T-cell (primary cell): ENCODE results near the gene PHKB. TPM values are rescaled to one million over a fixed set of nuclear protein-coding genes. Genes with fewer than 3 reads are reported as not detected.

Experiments
- ATAC-seq, 4 experiments: fragments of 200-7000 bp in 3 of 4; fragments of 150-1000 bp in 1 of 4; cut with Tn5 transposase; replicated peaks in 1 of 4; 1 replicate in 3 of 4; 2 replicates in 1 of 4; pipeline ENCODE4 v1.10.0; 2021; ENCODE audit warnings: moderate library complexity in 3 of 4, mild to moderate bottlenecking in 2 of 4, moderate number of reproducible peaks in 1 of 4
- CTCF ChIA-PET, 2 donors: fragments of 300-600 bp; sonication (Branson Sonifier 250); formaldehyde crosslinking; loops; one replicate each; lab custom pipeline; 2022; ENCODE audit warnings: antibody characterized with exemption in 2 of 2; lab: Charles Lee
- POLR2A ChIA-PET, 2 donors: fragments of 300-600 bp; sonication (Branson Sonifier 250); formaldehyde crosslinking; loops; one replicate each; lab custom pipeline; 2022; ENCODE audit warnings: antibody characterized with exemption in 2 of 2; lab: Charles Lee
- DNase-seq, 35 experiments: peaks; one replicate each; pipeline versions ENCODE4 v3.0.0 to v3.0.0-alpha.2; 2013 to 2023
- H3K27ac ChIP-seq: one replicate; pipeline ENCODE4 v1.5.1; 2013; ENCODE audit warnings: low read length
- H3K27me3 ChIP-seq, 2 experiments: replicated peaks in 1 of 2; 1 replicate in 1 of 2; 2 replicates in 1 of 2; pipeline versions ENCODE4 v1.6.1 to v1.7.0; 2013; ENCODE audit warnings: low read length in 1 of 2, mixed read lengths in 1 of 2; ENCODE audit not compliant: control insufficient read depth in 2 of 2, insufficient read depth in 2 of 2; ENCODE audit errors: extremely low read depth in 1 of 2
- H3K36me3 ChIP-seq, 2 donors: 1 replicate in 1 of 2; 2 replicates in 1 of 2; pipeline versions ENCODE4 v1.6.1 to v1.7.0; 2013; ENCODE audit warnings: low read length in 1 of 2; ENCODE audit not compliant: control insufficient read depth in 2 of 2, insufficient read depth in 1 of 2; ENCODE audit errors: extremely low read depth in 1 of 2
- H3K4me1 ChIP-seq, 2 experiments: 1 replicate in 1 of 2; 2 replicates in 1 of 2; pipeline versions ENCODE4 v1.6.1 to v1.7.0; 2013; ENCODE audit warnings: low read length in 2 of 2, mixed read lengths in 1 of 2; ENCODE audit not compliant: insufficient read depth in 2 of 2, control insufficient read depth in 1 of 2; ENCODE audit errors: extremely low read depth in 1 of 2
- H3K4me3 ChIP-seq, 2 donors: 1 replicate in 1 of 2; 2 replicates in 1 of 2; pipeline versions ENCODE4 v1.5.1 to v1.7.0; 2013; ENCODE audit warnings: mild to moderate bottlenecking in 2 of 2, low read length in 1 of 2, moderate library complexity in 1 of 2; ENCODE audit not compliant: control insufficient read depth in 1 of 2; ENCODE audit errors: extremely low read depth in 1 of 2
- H3K9me3 ChIP-seq: 2 replicates; pipeline ENCODE4 v1.7.0; 2013
- H3K27ac Mint-ChIP-seq, 2 donors: one replicate each; pipeline ENCODE4 v1.8.0; 2020 to 2021; ENCODE audit warnings: mild to moderate bottlenecking in 2 of 2, mixed read lengths in 2 of 2
- H3K27me3 Mint-ChIP-seq, 2 donors: one replicate each; pipeline ENCODE4 v1.8.0; 2021 to 2022; ENCODE audit warnings: mixed read lengths in 2 of 2
- H3K36me3 Mint-ChIP-seq: one replicate; pipeline ENCODE4 v1.8.0; 2021; ENCODE audit warnings: mixed read lengths
- H3K4me1 Mint-ChIP-seq, 3 donors: one replicate each; pipeline ENCODE4 v1.8.0; 2020 to 2022; ENCODE audit warnings: mixed read lengths in 3 of 3, mild to moderate bottlenecking in 1 of 3
- H3K4me3 Mint-ChIP-seq, 3 donors: one replicate each; pipeline ENCODE4 v1.8.0; 2020 to 2022; ENCODE audit warnings: mild to moderate bottlenecking in 3 of 3, mixed read lengths in 3 of 3, moderate library complexity in 3 of 3
- H3K9me3 Mint-ChIP-seq, 3 donors: one replicate each; pipeline ENCODE4 v1.8.0; 2020 to 2022; ENCODE audit warnings: mixed read lengths in 3 of 3
- WGBS: methylation state at CpG from one replicate; pipeline ENCODE4 v1.1.5; 2013; ENCODE audit warnings: missing lambda C conversion rate; ENCODE audit not compliant: insufficient coverage; 5-methylcytosine and 5-hydroxymethylcytosine counted together
- total RNA-seq, 35 experiments: library from RNA in 6 of 35; stranded (reverse) in 6 of 35; fragments of 120-200 nt in 1 of 35; gene quantifications; one replicate each; pipeline versions ENCODE4 v1.2.1 to v1.2.4 and lab custom pipeline; 2013 to 2026

The PHKB gene
- total RNA-seq, 5 donors from 2014 or later (not counting 1 experiment from before 2014, with no cell fraction given) = 40.6 to 67.5 (median 48.8) TPM

- Mint-ChIP-seq H3K27ac (no peak overlapping the region), H3K4me1 (peaks cover 7 to 9% (median 8%) of the 10 kb centered on the region in 3 donors), H3K27me3 (no peaks in the 10 kb centered on the region), H3K36me3 (peaks cover 47% of the 10 kb centered on the region), H3K9me3 (no peaks in the 10 kb centered on the region), H3K4me3 (no peak overlapping the region)
- peaks cover 0 to 3% of the 10 kb centered on the region in 2 donors for H3K36me3 ChIP-seq
- no peaks in the 10 kb centered on the region for H3K4me1 ChIP-seq
- WGBS = no CpG with 5 or more reads among the region's 6 CpGs
- no peaks in the 10 kb centered on the region for H3K9me3 ChIP-seq
- H3K27ac ChIP-seq = no peak overlapping the region
- no peaks in the 10 kb centered on the region for H3K27me3 ChIP-seq
- CTCF ChIA-PET = no interaction called here
- DNase-seq (no peak), ATAC-seq (no peak)
- H3K4me3 ChIP-seq = no peak overlapping the region
- POLR2A ChIA-PET = no interaction called here
These were observed 139.2 kb downstream of the PHKB start for GRCh38 chr16:47600376-47600775.

DNA sequence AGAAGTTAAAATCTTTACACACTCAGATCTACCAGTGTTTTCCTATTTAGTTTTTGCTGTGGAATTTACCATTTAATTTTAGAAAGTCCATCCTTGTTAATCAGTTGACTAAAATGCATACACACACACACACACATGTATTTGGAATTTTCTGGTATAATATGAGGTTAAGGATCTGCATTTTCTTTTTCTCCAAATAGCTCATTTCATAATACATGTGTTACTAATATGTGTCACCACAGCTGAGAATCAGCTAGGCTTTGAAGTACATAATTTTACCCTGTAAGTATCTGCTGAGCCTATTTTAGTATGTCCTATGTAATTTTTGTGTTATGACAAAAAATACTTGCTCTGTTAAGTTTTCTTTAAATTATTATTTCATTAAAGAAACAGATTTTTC is 143.2 kb downstream of the PHKB start:
- H3K9me3 Mint-ChIP-seq = peaks cover 5 to 15% (median 6%) of the 10 kb centered on the region in 3 donors
- ChIA-PET POLR2A (interaction anchor here in 1 of 2 donors (0.6 kb wide), 1 partner anchor 458 kb away, joined by 5 read pairs; no protein-coding TSS in a partner anchor), CTCF (no interaction called here)
- DNase-seq = no peak
- H3K27me3 Mint-ChIP-seq = no peaks in the 10 kb centered on the region
- Histone ChIP-seq H3K9me3 (no peaks in the 10 kb centered on the region), H3K27ac (no peak overlapping the region), H3K27me3 (no peaks in the 10 kb centered on the region), H3K4me1 (no peaks in the 10 kb centered on the region), H3K36me3 (no peaks in the 10 kb centered on the region), H3K4me3 (no peak overlapping the region)
- no peak overlapping the region for H3K4me3 Mint-ChIP-seq
- peaks cover 7 to 9% (median 8%) of the 10 kb centered on the region in 3 donors for H3K4me1 Mint-ChIP-seq
- no peak overlapping the region for H3K27ac Mint-ChIP-seq
- H3K36me3 Mint-ChIP-seq = peaks cover 47% of the 10 kb centered on the region
- ATAC-seq = no peak

DNA sequence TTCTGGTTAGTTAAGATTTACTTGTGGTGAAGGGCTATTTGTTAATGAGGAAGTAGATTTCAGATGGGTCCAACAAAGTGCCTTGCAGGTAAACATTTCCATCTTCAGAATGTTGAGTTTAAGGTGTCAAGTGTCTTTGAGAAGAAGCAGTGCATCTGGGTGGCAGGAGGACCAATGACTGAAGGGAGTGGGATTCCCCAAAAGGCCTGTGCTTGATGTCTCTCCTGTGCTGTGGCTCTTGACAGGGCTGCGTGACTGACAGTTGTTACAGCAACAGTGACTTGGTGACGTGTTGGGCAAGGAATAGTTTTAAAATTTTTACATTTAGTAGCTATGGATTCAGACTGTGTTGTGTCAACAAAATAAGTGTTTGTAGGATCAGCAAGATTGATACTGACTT is 149.9 kb downstream of the PHKB start:
- H3K4me1 Mint-ChIP-seq = peaks cover 0 to 15% (median 4%) of the 10 kb centered on the region in 3 donors
- no peak for ATAC-seq

GRCh38 chr16:47611848-47612493 is 150.8 kb downstream of the PHKB start:
- ChIA-PET CTCF (no interaction called here), POLR2A (no interaction called here)
- Mint-ChIP-seq H3K27me3 (no peaks in the 10 kb centered on the region), H3K36me3 (peaks cover 80% of the 10 kb centered on the region), H3K4me3 (no peak overlapping the region), H3K27ac (no peak overlapping the region), H3K9me3 (peaks cover 5 to 15% (median 6%) of the 10 kb centered on the region in 3 donors), H3K4me1 (peaks cover 0 to 15% (median 4%) of the 10 kb centered on the region in 3 donors)
- 100% methylated on average over 1 of the region's 4 CpGs for WGBS
- Histone ChIP-seq H3K4me1 (no peaks in the 10 kb centered on the region), H3K9me3 (peaks cover 2% of the 10 kb centered on the region), H3K27ac (no peak overlapping the region), H3K27me3 (no peaks in the 10 kb centered on the region), H3K36me3 (peaks cover 6 to 9% of the 10 kb centered on the region in 2 donors), H3K4me3 (no peak overlapping the region)
- no peak for ATAC-seq
- DNase-seq = no peak

More for the DNA sequence above, 149.9 kb downstream of the PHKB start:
- Mint-ChIP-seq H3K27me3 (no peaks in the 10 kb centered on the region), H3K9me3 (peaks cover 5 to 15% (median 6%) of the 10 kb centered on the region in 3 donors), H3K4me3 (no peak overlapping the region), H3K36me3 (peaks cover 85% of the 10 kb centered on the region), H3K27ac (no peak overlapping the region)
- no peaks in the 10 kb centered on the region for H3K4me1 ChIP-seq
- 100% methylated on average over 1 of the region's 2 CpGs for WGBS
- no peak overlapping the region for H3K27ac ChIP-seq
- ChIA-PET CTCF (no interaction called here), POLR2A (no interaction called here)
- no peak overlapping the region for H3K4me3 ChIP-seq
- peaks cover 2% of the 10 kb centered on the region for H3K9me3 ChIP-seq
- H3K27me3 ChIP-seq = no peaks in the 10 kb centered on the region
- H3K36me3 ChIP-seq = peaks cover 6 to 9% of the 10 kb centered on the region in 2 donors
- DNase-seq = no peak

GRCh38 chr16:47612711-47613110 is 151.6 kb downstream of the PHKB start:
- H3K4me3 ChIP-seq = no peak overlapping the region
- no peaks in the 10 kb centered on the region for H3K27me3 ChIP-seq
- CTCF ChIA-PET = no interaction called here
- no peak overlapping the region for H3K27ac ChIP-seq
- peaks cover 78% of the 10 kb centered on the region for H3K36me3 Mint-ChIP-seq
- H3K9me3 ChIP-seq = peaks cover 2% of the 10 kb centered on the region
- POLR2A ChIA-PET = no interaction called here
- WGBS = no CpG with 5 or more reads among the region's 2 CpGs
- peaks cover 3 to 9% (median 6%) of the 10 kb centered on the region in 3 donors for H3K9me3 Mint-ChIP-seq
- H3K36me3 ChIP-seq = peaks cover 6 to 9% of the 10 kb centered on the region in 2 donors
- H3K4me3 Mint-ChIP-seq = no peak overlapping the region
- no peaks in the 10 kb centered on the region for H3K4me1 ChIP-seq
- H3K27ac Mint-ChIP-seq = no peak overlapping the region
- no peaks in the 10 kb centered on the region for H3K27me3 Mint-ChIP-seq
- H3K4me1 Mint-ChIP-seq = peaks cover 0 to 15% (median 4%) of the 10 kb centered on the region in 3 donors
- ATAC-seq (no peak), DNase-seq (no peak)

- POLR2A ChIA-PET = no interaction called here
- Histone ChIP-seq H3K4me3 (no peak overlapping the region), H3K9me3 (peaks cover 2% of the 10 kb centered on the region), H3K36me3 (peaks cover 6 to 9% of the 10 kb centered on the region in 2 donors), H3K27me3 (no peaks in the 10 kb centered on the region), H3K4me1 (no peaks in the 10 kb centered on the region), H3K27ac (no peak overlapping the region)
- Mint-ChIP-seq H3K4me3 (no peak overlapping the region), H3K9me3 (peaks cover 3 to 6% (median 5%) of the 10 kb centered on the region in 3 donors), H3K27me3 (no peaks in the 10 kb centered on the region), H3K36me3 (peaks cover 74% of the 10 kb centered on the region), H3K4me1 (peaks cover 4 to 15% (median 4%) of the 10 kb centered on the region in 3 donors), H3K27ac (no peak overlapping the region)
- ATAC-seq (no peak), DNase-seq (no peak)
- no CpG with 5 or more reads among the region's 1 CpG for WGBS
- CTCF ChIA-PET = no interaction called here
These were observed 152.1 kb downstream of the PHKB start for GRCh38 chr16:47613251-47613650.
